IMR-90 (cell line): Measurements from ENCODE around the gene VAV3. TPM values are rescaled to one million over a fixed set of nuclear protein-coding genes. Genes with fewer than 3 reads are reported as not detected.

Experiments used
- ATAC-seq: fragments of 200-7000 bp; cut with Tn5 transposase; 2 replicates; pipeline ENCODE4 v1.9.1; 2020; ENCODE audit warnings: low read depth, mild to moderate bottlenecking, moderate library complexity
- BruUV-seq: library from RNA; stranded (reverse); fragments of 400-500 nt; replicated peaks from 2 replicates; lab custom pipeline; 2021; lab: Mats Ljungman, UMichigan
- CTCF ChIA-PET: fragments of 300-600 bp; formaldehyde crosslinking; extraction: SDS; loops from one replicate; lab custom pipeline; 2021; ENCODE audit warnings: antibody characterized with exemption; lab: Yijun Ruan, JAX
- POLR2A ChIA-PET: fragments of 300-600 bp; sonication (Branson Sonifier 250); formaldehyde crosslinking; loops from one replicate; lab custom pipeline; 2022; ENCODE audit warnings: antibody characterized with exemption; ENCODE audit not compliant: unreplicated experiment; lab: Charles Lee
- DNase-seq: peaks from one replicate; pipeline ENCODE4 v3.0.0; 2013
- H2AFZ ChIP-seq: replicated peaks from 2 replicates; pipeline ENCODE3; 2013; ENCODE audit warnings: low read length, mild to moderate bottlenecking; ENCODE audit not compliant: poor library complexity
- H2AK5ac ChIP-seq: 2 replicates; pipeline ENCODE4 v1.6.1; 2013; ENCODE audit warnings: low read depth, low read length, inconsistent platforms
- H2AK9ac ChIP-seq: replicated peaks from 2 replicates; pipeline ENCODE3; 2013; ENCODE audit warnings: mild to moderate bottlenecking, low read depth, low read length, moderate library complexity; ENCODE audit not compliant: poor library complexity
- H2BK120ac ChIP-seq: 2 replicates; pipeline ENCODE4 v1.6.1; 2013; ENCODE audit warnings: low read depth, low read length, inconsistent platforms
- H2BK15ac ChIP-seq: 3 replicates; pipeline ENCODE4 v1.6.1; 2013; ENCODE audit warnings: low read depth, low read length, inconsistent platforms
- H2BK20ac ChIP-seq: 2 replicates; pipeline ENCODE4 v1.6.1; 2013; ENCODE audit warnings: low read depth, mild to moderate bottlenecking, inconsistent platforms, low read length, moderate library complexity
- H2BK5ac ChIP-seq: 2 replicates; pipeline ENCODE4 v1.6.1; 2013; ENCODE audit warnings: mild to moderate bottlenecking, low read depth, low read length, inconsistent platforms; ENCODE audit not compliant: poor library complexity, severe bottlenecking
- H3K14ac ChIP-seq: replicated peaks from 2 replicates; pipeline ENCODE4 v1.6.1; 2013; ENCODE audit warnings: low read depth, low read length, inconsistent platforms
- H3K18ac ChIP-seq: 2 replicates; pipeline ENCODE4 v1.6.1; 2013; ENCODE audit warnings: low read depth, low read length, control low read depth
- H3K23ac ChIP-seq: 2 replicates; pipeline ENCODE4 v1.6.1; 2013; ENCODE audit warnings: low read depth, low read length, inconsistent platforms
- H3K27ac ChIP-seq: 2 replicates; pipeline ENCODE4 v1.5.1; 2013; ENCODE audit warnings: mild to moderate bottlenecking, control low read depth, low read length; ENCODE audit not compliant: insufficient read depth
- H3K27me3 ChIP-seq: 2 replicates; pipeline ENCODE4 v1.6.1; 2013; ENCODE audit warnings: low read length; ENCODE audit not compliant: control insufficient read depth, insufficient read depth
- H3K36me3 ChIP-seq: 2 replicates; pipeline ENCODE4 v1.6.1; 2013; ENCODE audit warnings: low read length, mixed read lengths; ENCODE audit not compliant: control insufficient read depth, insufficient read depth
- H3K4ac ChIP-seq: 2 replicates; pipeline ENCODE4 v1.6.1; 2013; ENCODE audit warnings: low read depth, low read length, inconsistent platforms
- H3K4me1 ChIP-seq: 2 replicates; pipeline ENCODE4 v1.6.1; 2013; ENCODE audit warnings: low read length, mixed read lengths; ENCODE audit not compliant: control insufficient read depth, insufficient read depth
- H3K4me2 ChIP-seq: 2 replicates; pipeline ENCODE4 v1.6.1; 2013; ENCODE audit warnings: low read depth, mild to moderate bottlenecking, control low read depth, low read length, moderate library complexity
- H3K4me3 ChIP-seq: 2 replicates; pipeline ENCODE4 v1.5.1; 2013; ENCODE audit warnings: low read depth, mild to moderate bottlenecking, control low read depth, low read length, moderate library complexity; ENCODE audit not compliant: insufficient read depth
- H3K56ac ChIP-seq: 2 replicates; pipeline ENCODE4 v1.6.1; 2013; ENCODE audit warnings: low read length, inconsistent platforms; ENCODE audit not compliant: insufficient read depth; ENCODE audit errors: extremely low read depth
- H3K79me1 ChIP-seq, 2 experiments: 2 replicates each; pipeline ENCODE4 v1.6.1; 2013; ENCODE audit warnings: low read length in 2 of 2, inconsistent platforms in 1 of 2, low read depth in 1 of 2
- H3K9ac ChIP-seq: 2 replicates; pipeline ENCODE4 v1.6.1; 2013; ENCODE audit warnings: low read depth, low read length, control low read depth
- H3K9me1 ChIP-seq: 2 replicates; pipeline ENCODE4 v1.6.1; 2013; ENCODE audit warnings: low read length, inconsistent platforms; ENCODE audit not compliant: insufficient read depth
- H3K9me3 ChIP-seq: 2 replicates; pipeline ENCODE4 v1.6.1; 2013; ENCODE audit warnings: low read length; ENCODE audit not compliant: control insufficient read depth, insufficient read depth
- H4K20me1 ChIP-seq: 2 replicates; pipeline ENCODE4 v1.6.1; 2013; ENCODE audit warnings: low read length, inconsistent platforms; ENCODE audit not compliant: insufficient read depth
- H4K5ac ChIP-seq: 2 replicates; pipeline ENCODE4 v1.6.1; 2013; ENCODE audit warnings: mild to moderate bottlenecking, low read depth, low read length, control low read depth
- H4K8ac ChIP-seq, 2 experiments: 2 replicates each; pipeline ENCODE4 v1.6.1; 2013; ENCODE audit warnings: low read depth in 2 of 2, low read length in 2 of 2, control low read depth in 1 of 2, inconsistent platforms in 1 of 2
- H4K91ac ChIP-seq: 2 replicates; pipeline ENCODE4 v1.6.1; 2013; ENCODE audit warnings: low read depth, low read length, inconsistent platforms; ENCODE audit not compliant: insufficient read depth
- CHD1 ChIP-seq: IDR thresholded peaks from 2 replicates; pipeline ENCODE4 v1.6.1; 2012; ENCODE audit warnings: low read depth, low read length, improper control_type of control experiment
- MAFK ChIP-seq: IDR thresholded peaks from 2 replicates; pipeline ENCODE4 v1.6.1; 2012; ENCODE audit warnings: low read depth, low read length, improper control_type of control experiment
- NFE2L2 ChIP-seq: fragments of 150-350 bp; IDR thresholded peaks from 2 replicates; pipeline ENCODE4 v1.6.1; 2016; ENCODE audit warnings: low read depth, mild to moderate bottlenecking, low read length
- RAD21 ChIP-seq: IDR thresholded peaks from 2 replicates; pipeline ENCODE4 v1.6.1; 2012; ENCODE audit warnings: low read length, improper control_type of control experiment
- RFX5 ChIP-seq: IDR thresholded peaks from 2 replicates; pipeline ENCODE4 v1.8.0; 2012; ENCODE audit warnings: low read depth, mild to moderate bottlenecking, low read length, moderate library complexity
- WGBS, 2 experiments: methylation state at CpG; one replicate each; pipeline versions ENCODE4 v1.1.5 to v1.1.7; 2013; ENCODE audit warnings: missing lambda C conversion rate in 2 of 2; ENCODE audit not compliant: insufficient read length in 1 of 2; ENCODE audit errors: extremely low coverage in 2 of 2; 5-methylcytosine and 5-hydroxymethylcytosine counted together
- dilution Hi-C: fragments of 300-500 bp; cut with HindIII; formaldehyde crosslinking; loops from one replicate; pipeline ENCODE4 v1.14.3; 2018; ENCODE audit warnings: low sequenced_read_pairs; ENCODE audit not compliant: unreplicated experiment
- in situ Hi-C: fragments of 300-500 bp; cut with MboI; formaldehyde crosslinking; loops from 3 replicates; pipeline ENCODE4 v1.14.3; 2019; ENCODE audit warnings: low sequenced_read_pairs, inconsistent platforms, mixed read lengths
- intact Hi-C: fragments of 100-400 bp; cut with micrococcal nuclease; formaldehyde crosslinking; loops from 2 replicates; pipeline ENCODE4 v1.10.0; 2022
- polyA plus RNA-seq, 3 experiments: library from polyadenylated mRNA; depleted of rRNA; stranded (reverse); fragments of >200 nt; gene quantifications; 2 replicates each; pipeline ENCODE4 v1.2.3, GENCODE V29; 2012; ENCODE audit warnings: low replicate concordance in 1 of 3
- total RNA-seq: library from RNA; depleted of rRNA; stranded (reverse); fragments of >200 nt; gene quantifications from 2 replicates; pipeline ENCODE4 v1.2.3, GENCODE V29; 2012

Gene VAV3
- total and polyA plus RNA-seq, 2 of the 4 experiments (the other 2 are of a cell fraction) = 0.12 to 0.18 TPM

DNA sequence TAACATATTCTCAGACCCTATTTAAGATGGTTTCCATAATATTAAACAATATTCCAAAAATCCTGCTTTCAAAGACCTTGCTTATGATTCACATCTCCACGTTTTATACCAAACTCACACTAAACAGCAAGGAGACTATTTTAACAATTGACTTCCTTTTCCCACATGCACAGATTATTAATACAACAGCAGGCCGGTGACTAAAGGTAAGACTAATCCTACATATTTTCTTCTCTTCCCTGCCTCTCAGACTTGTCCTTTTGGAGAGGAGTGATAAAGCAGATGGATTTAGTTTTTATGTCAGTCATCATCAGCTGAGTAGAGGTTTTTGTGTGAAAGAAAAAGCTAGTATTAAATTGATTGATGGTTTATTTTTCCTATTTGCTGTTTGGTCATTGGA, 423.6 kb downstream of the VAV3 start:
- Histone ChIP-seq H2AK5ac (no peak overlapping the region), H3K4me1 (no peaks in the 10 kb centered on the region), H2AK9ac (no peak overlapping the region), H2BK20ac (no peak overlapping the region), H4K91ac (no peak overlapping the region), H3K23ac (no peak overlapping the region), H3K9me3 (no peaks in the 10 kb centered on the region), H2AFZ (no peak overlapping the region), H2BK120ac (no peak overlapping the region), H3K79me1 (no peaks in the 10 kb centered on the region), H4K20me1 (no peaks in the 10 kb centered on the region), H3K27me3 (no peaks in the 10 kb centered on the region), H2BK15ac (no peak overlapping the region), H3K56ac (no peak overlapping the region), H4K8ac (no peak overlapping the region), H3K9me1 (no peaks in the 10 kb centered on the region), H4K5ac (no peak overlapping the region), H3K18ac (no peak overlapping the region), H2BK5ac (no peak overlapping the region), H3K4me2 (no peak overlapping the region), H3K36me3 (no peaks in the 10 kb centered on the region), H3K4me3 (no peak overlapping the region), H3K14ac (no peak overlapping the region), H3K9ac (no peak overlapping the region), H3K27ac (no peak overlapping the region), H3K4ac (no peak overlapping the region)
- no peak for DNase-seq
- dilution Hi-C loops (no loop called here), intact Hi-C loops (no loop called here), in situ Hi-C loops (no loop called here)
- WGBS, 2 experiments = no CpG with 5 or more reads among the region's 2 CpGs
- ChIA-PET CTCF (no interaction called here), POLR2A (no interaction called here)
- ATAC-seq = no peak
- BruUV-seq = no TSS peak
- TF ChIP-seq NFE2L2 (no peak), RFX5 (no peak), CHD1 (no peak), MAFK (no peak), RAD21 (no peak)
